ENCODE measurements around the gene OR2J2. TPM values are rescaled to one million over a fixed set of nuclear protein-coding genes. Genes with fewer than 3 reads are reported as not detected.
"Not testable (repeated sequence)": the region's sequence is repeated elsewhere in the genome, so short reads cannot be mapped to it uniquely, and the experiment has no call there.

The OR2J2 gene
- total and polyA plus RNA-seq, 2 of the 4 experiments (the other 2 are of a cell fraction) = not detected

DNA sequence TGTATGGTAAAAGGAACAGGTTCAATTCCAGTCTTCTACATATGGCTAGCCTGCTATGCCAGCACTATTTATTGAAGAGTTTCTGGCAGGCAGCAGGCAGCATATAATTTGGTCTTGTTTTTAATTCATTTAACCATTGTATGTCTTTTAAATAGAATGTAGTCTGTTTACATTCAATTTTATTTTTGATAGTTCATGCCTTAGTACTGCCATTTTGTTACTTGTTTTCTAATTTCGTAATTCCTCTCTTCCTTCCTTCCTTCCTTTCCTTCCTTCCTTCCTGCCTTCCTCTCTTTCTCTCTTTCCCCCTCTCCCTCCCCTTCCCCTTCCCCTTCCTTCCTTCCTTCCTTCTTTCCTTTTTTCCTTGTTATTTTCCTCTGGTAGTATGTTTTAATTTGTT is 17.6 kb upstream of the OR2J2 start:
- Histone ChIP-seq H3K4me3 (ENCODE audit: insufficient read depth, low read depth, low read length) (no peak overlapping the region), H2BK5ac (ENCODE audit: low read depth, low read length, poor library complexity, severe bottlenecking) (no peak overlapping the region), H2AK9ac (replicated peaks; ENCODE audit: low read depth, low read length, poor library complexity) (no peak overlapping the region), H3K36me3 (ENCODE audit: control insufficient read depth, insufficient read depth, low read length) (no peaks in the 10 kb centered on the region), H4K5ac (ENCODE audit: low read depth, low read length) (no peak overlapping the region), H2BK20ac (ENCODE audit: low read depth, low read length) (no peak overlapping the region), H2AFZ (replicated peaks; ENCODE audit: low read length, poor library complexity) (no peak overlapping the region), H2BK15ac (ENCODE audit: low read depth, low read length) (no peak overlapping the region), H3K9ac (ENCODE audit: low read depth, low read length) (no peak overlapping the region), H4K8ac (ENCODE audit: low read depth in 2 of 2, low read length in 2 of 2) (no peak overlapping the region), H4K20me1 (ENCODE audit: insufficient read depth, low read length) (no peaks in the 10 kb centered on the region), H3K23ac (ENCODE audit: low read depth, low read length) (no peak overlapping the region), H3K4me1 (ENCODE audit: control insufficient read depth, insufficient read depth, low read length) (no peaks in the 10 kb centered on the region), H3K79me1 (ENCODE audit: low read depth in 1 of 2, low read length in 2 of 2) (no peaks in the 10 kb centered on the region), H3K27me3 (ENCODE audit: control insufficient read depth, insufficient read depth, low read length) (no peaks in the 10 kb centered on the region), H2AK5ac (ENCODE audit: low read depth, low read length) (no peak overlapping the region), H3K14ac (replicated peaks; ENCODE audit: low read depth, low read length) (no peak overlapping the region), H4K91ac (ENCODE audit: insufficient read depth, low read depth, low read length) (no peak overlapping the region), H2BK120ac (ENCODE audit: low read depth, low read length) (no peak overlapping the region), H3K9me1 (ENCODE audit: insufficient read depth, low read length) (no peaks in the 10 kb centered on the region), H3K4me2 (ENCODE audit: low read depth, low read length) (no peak overlapping the region), H3K9me3 (ENCODE audit: control insufficient read depth, insufficient read depth, low read length) (no peaks in the 10 kb centered on the region), H3K27ac (ENCODE audit: insufficient read depth, low read length) (no peak overlapping the region), H3K18ac (ENCODE audit: low read depth, low read length) (no peak overlapping the region), H3K56ac (ENCODE audit: extremely low read depth, insufficient read depth, low read length) (no peak overlapping the region), H3K4ac (ENCODE audit: low read depth, low read length) (no peak overlapping the region)
- ATAC-seq (ENCODE audit: low read depth) (no peak), DNase-seq (no peak)
- no TSS peak for BruUV-seq (replicated peaks)
- POLR2A ChIA-PET (ENCODE audit: unreplicated experiment) = no interaction called here
- intact Hi-C loops (cut with micrococcal nuclease) = no loop called here
- TF ChIP-seq CEBPB (IDR thresholded peaks at IDR 0.05; ENCODE audit: low read depth, low read length) = no peak
- no peak for TF ChIP-seq NFE2L2 (IDR thresholded peaks at IDR 0.05; ENCODE audit: low read depth, low read length)
- WGBS, 2 experiments (ENCODE audit: extremely low coverage in 2 of 2, insufficient read length in 1 of 2) = no CpG with 5 or more reads among the region's 1 CpG
- dilution Hi-C loops (cut with HindIII; ENCODE audit: low sequenced_read_pairs, unreplicated experiment) = no loop called here
- CTCF ChIA-PET = no interaction called here
- in situ Hi-C loops (cut with MboI; ENCODE audit: low sequenced_read_pairs) = no loop called here

DNA sequence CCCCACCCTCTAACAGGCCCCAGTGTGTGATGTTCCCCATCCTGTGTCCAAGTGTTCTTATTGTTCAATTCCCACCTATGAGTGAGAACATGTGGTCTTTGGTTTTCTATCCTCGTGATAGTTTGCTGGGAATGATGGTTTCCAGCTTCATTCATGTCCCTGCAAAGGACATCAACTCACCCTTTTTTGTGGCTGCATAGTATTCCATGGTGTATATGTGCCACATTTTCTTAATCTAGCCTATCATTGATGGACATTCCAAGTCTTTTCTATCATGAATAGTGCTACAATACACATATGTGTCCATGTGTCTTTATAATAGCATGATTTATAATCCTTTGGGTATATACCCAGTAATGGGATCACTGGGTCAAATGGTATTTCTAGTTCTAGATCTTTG is 15.5 kb upstream of the OR2J2 start:
- no CpG with 5 or more reads among the region's 1 CpG for WGBS, 2 experiments (ENCODE audit: extremely low coverage in 2 of 2, insufficient read length in 1 of 2)
- H3K9me1 ChIP-seq (ENCODE audit: insufficient read depth, low read length); H3K56ac ChIP-seq (ENCODE audit: extremely low read depth, insufficient read depth, low read length); intact Hi-C loops (cut with micrococcal nuclease); H3K4me3 ChIP-seq (ENCODE audit: insufficient read depth, low read depth, low read length); H4K8ac ChIP-seq (ENCODE audit: low read depth in 2 of 2, low read length in 2 of 2); POLR2A ChIA-PET (ENCODE audit: unreplicated experiment); CTCF ChIA-PET; H3K9ac ChIP-seq (ENCODE audit: low read depth, low read length); H3K14ac ChIP-seq (replicated peaks; ENCODE audit: low read depth, low read length); dilution Hi-C loops (cut with HindIII; ENCODE audit: low sequenced_read_pairs, unreplicated experiment); H3K9me3 ChIP-seq (ENCODE audit: control insufficient read depth, insufficient read depth, low read length); H2AK5ac ChIP-seq (ENCODE audit: low read depth, low read length); H2BK20ac ChIP-seq (ENCODE audit: low read depth, low read length); H3K27ac ChIP-seq (ENCODE audit: insufficient read depth, low read length); H2BK15ac ChIP-seq (ENCODE audit: low read depth, low read length); H3K36me3 ChIP-seq (ENCODE audit: control insufficient read depth, insufficient read depth, low read length); in situ Hi-C loops (cut with MboI; ENCODE audit: low sequenced_read_pairs); H3K18ac ChIP-seq (ENCODE audit: low read depth, low read length); ATAC-seq (ENCODE audit: low read depth); H2BK5ac ChIP-seq (ENCODE audit: low read depth, low read length, poor library complexity, severe bottlenecking); H4K20me1 ChIP-seq (ENCODE audit: insufficient read depth, low read length); H3K4me1 ChIP-seq (ENCODE audit: control insufficient read depth, insufficient read depth, low read length); DNase-seq; H4K91ac ChIP-seq (ENCODE audit: insufficient read depth, low read depth, low read length); H2AFZ ChIP-seq (replicated peaks; ENCODE audit: low read length, poor library complexity); H3K79me1 ChIP-seq (ENCODE audit: low read depth in 1 of 2, low read length in 2 of 2); H3K4ac ChIP-seq (ENCODE audit: low read depth, low read length); H3K27me3 ChIP-seq (ENCODE audit: control insufficient read depth, insufficient read depth, low read length); H2BK120ac ChIP-seq (ENCODE audit: low read depth, low read length); H3K23ac ChIP-seq (ENCODE audit: low read depth, low read length); BruUV-seq (replicated peaks); H2AK9ac ChIP-seq (replicated peaks; ENCODE audit: low read depth, low read length, poor library complexity); H3K4me2 ChIP-seq (ENCODE audit: low read depth, low read length); H4K5ac ChIP-seq (ENCODE audit: low read depth, low read length): not testable (repeated sequence)

All from IMR-90 (cell line).